ENCODE data around the gene FBXO9. TPM values are rescaled to one million over a fixed set of nuclear protein-coding genes. Genes with fewer than 3 reads are reported as not detected.
"Not testable (repeated sequence)": the region's sequence is repeated elsewhere in the genome, so short reads cannot be mapped to it uniquely, and the experiment has no call there.

FBXO9 gene
- total and polyA plus RNA-seq, 10 of the 15 experiments (the other 5 are each of a cell fraction or from before 2014, with no cell fraction given): 9.9 to 68.9 (median 31.3) TPM

DNA sequence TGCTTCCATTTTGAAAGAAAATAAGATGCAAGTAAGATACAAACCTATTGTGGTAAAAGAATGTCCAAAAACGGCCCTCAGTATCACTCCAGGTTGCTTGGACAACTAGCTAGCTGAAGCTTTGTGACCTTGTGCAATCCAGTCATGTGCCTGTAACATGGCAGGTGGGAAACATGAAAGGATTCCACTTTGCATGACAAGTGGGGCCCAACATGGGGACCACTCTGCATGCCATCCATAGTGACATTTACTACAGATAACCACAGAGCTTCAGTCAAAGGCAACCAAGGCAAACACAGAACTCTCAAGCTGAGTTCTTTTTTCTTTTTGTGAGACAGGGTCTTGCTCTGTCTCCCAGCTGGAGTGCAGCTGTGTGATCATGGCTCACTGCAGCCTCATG is 15.8 kb upstream of the FBXO9 start (continued):
- TF ChIP-seq, protein P1, sequence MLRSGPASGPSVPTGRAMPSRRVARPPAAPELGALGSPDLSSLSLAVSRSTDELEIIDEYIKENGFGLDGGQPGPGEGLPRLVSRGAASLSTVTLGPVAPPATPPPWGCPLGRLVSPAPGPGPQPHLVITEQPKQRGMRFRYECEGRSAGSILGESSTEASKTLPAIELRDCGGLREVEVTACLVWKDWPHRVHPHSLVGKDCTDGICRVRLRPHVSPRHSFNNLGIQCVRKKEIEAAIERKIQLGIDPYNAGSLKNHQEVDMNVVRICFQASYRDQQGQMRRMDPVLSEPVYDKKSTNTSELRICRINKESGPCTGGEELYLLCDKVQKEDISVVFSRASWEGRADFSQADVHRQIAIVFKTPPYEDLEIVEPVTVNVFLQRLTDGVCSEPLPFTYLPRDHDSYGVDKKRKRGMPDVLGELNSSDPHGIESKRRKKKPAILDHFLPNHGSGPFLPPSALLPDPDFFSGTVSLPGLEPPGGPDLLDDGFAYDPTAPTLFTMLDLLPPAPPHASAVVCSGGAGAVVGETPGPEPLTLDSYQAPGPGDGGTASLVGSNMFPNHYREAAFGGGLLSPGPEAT (IDR thresholded peaks at IDR 0.05; ENCODE audit: low read depth): no peak
- TF ChIP-seq NR2C2 (IDR thresholded peaks at IDR 0.05; ENCODE audit: borderline replicate concordance, control insufficient read depth, insufficient read length, low read depth): no peak

DNA sequence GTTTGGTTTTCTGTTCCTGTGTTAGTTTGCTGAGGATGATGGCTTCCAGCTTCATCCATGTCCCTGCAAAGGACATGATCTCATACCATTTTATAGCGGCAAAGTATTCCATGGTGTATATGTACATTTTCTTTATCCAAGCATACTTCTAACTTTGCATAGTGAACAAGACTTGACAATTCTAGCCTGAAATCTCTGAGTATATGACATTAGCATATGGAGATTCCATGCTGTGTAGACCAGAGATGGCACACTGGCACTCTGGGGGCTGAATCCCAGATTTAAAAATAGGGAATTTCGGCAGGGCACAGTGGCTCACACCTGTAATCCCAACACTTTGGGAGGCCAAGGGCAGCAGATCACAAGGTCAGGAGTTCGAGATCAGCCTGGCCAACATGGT is 13.1 kb upstream of the FBXO9 start:
- SMC1A ChIA-PET (ENCODE audit: uncharacterized antibody, unreplicated experiment); BruUV-seq (replicated peaks); FAIRE-seq; POLR2A ChIA-PET; H3K4me3 ChIP-seq; H4K20me1 ChIP-seq (ENCODE audit: control insufficient read depth, insufficient read depth); H3K27ac ChIP-seq (ENCODE audit: control insufficient read depth, insufficient read depth); CTCF ChIA-PET; H3K27me3 ChIP-seq (replicated peaks in 1 of 2; ENCODE audit: control insufficient read depth in 2 of 2, insufficient read depth in 2 of 2, low read length in 1 of 2); H2AFZ ChIP-seq (ENCODE audit: control insufficient read depth, low read depth, low read length); intact Hi-C loops (cut with micrococcal nuclease; ENCODE audit: unreplicated experiment); H3K9ac ChIP-seq (ENCODE audit: control insufficient read depth, insufficient read depth, low read length); ATAC-seq; H3K9me3 ChIP-seq (replicated peaks; ENCODE audit: control insufficient read depth, insufficient read depth, low read length); H3K36me3 ChIP-seq (ENCODE audit: control insufficient read depth in 2 of 2, insufficient read depth in 2 of 2, low read length in 1 of 2); H3K4me1 ChIP-seq (ENCODE audit: control insufficient read depth, insufficient read depth, low read length); in situ Hi-C loops (cut with MboI); H3K4me2 ChIP-seq (ENCODE audit: control insufficient read depth, insufficient read depth); RAD21 ChIA-PET (ENCODE audit: unreplicated experiment); DNase-seq (ENCODE audit: low read depth, low spot score); H3K79me2 ChIP-seq (ENCODE audit: control insufficient read depth, insufficient read depth, low read length): not testable (repeated sequence)
- 87% methylated on average over 3 of the region's 3 CpGs for WGBS (ENCODE audit: insufficient coverage, insufficient replicate concordance, low lambda C conversion rate, missing lambda C conversion rate)

DNA sequence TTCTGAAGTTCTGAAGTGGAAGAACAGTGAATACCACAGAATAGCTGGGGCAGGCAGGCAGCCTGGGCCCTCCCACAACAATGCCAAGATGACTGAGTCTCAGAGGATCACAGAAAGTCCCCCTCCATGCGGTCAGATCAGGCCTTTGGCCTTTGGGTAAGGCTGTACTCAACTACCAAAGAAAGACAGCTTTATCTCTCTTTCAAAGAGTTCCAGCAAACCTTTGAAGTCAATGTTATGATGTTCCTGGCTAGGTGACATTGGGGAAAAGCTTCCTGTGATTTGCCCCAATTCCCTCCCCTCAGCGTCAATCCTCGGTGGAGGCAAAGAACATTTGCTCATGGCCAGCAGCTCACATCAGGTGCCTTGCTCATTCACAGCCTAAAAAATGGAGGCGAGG is 10.7 kb upstream of the FBXO9 start:
- no peaks in the 10 kb centered on the region for H3K27me3 ChIP-seq (replicated peaks in 1 of 2; ENCODE audit: control insufficient read depth in 2 of 2, insufficient read depth in 2 of 2, low read length in 1 of 2)
- 80% methylated on average over 4 of the region's 4 CpGs for WGBS (ENCODE audit: insufficient coverage, insufficient replicate concordance, low lambda C conversion rate, missing lambda C conversion rate)
- H3K36me3 ChIP-seq (ENCODE audit: control insufficient read depth in 2 of 2, insufficient read depth in 2 of 2, low read length in 1 of 2): no peaks in the 10 kb centered on the region
- no peak overlapping the region for H3K4me3 ChIP-seq
- ChIA-PET POLR2A (interaction anchor here (0.8 kb wide), 1 partner anchor 635 kb away, joined by 3 read pairs; the partner anchor contains the start of gene EFHC1), SMC1A (ENCODE audit: uncharacterized antibody, unreplicated experiment) (no interaction called here), CTCF (interaction anchor here (1.3 to 2.2 kb wide), 2 partner anchors 13 to 17 kb away, joined by 3 to 7 read pairs; no protein-coding TSS in a partner anchor), RAD21 (ENCODE audit: unreplicated experiment) (interaction anchor here (0.9 to 1.6 kb wide), 2 partner anchors 14 to 59 kb away, joined by 3 read pairs; partner anchors contain the start of gene GSTA4)
- H3K9ac ChIP-seq (ENCODE audit: control insufficient read depth, insufficient read depth, low read length): no peak overlapping the region
- no peaks in the 10 kb centered on the region for H3K9me3 ChIP-seq (replicated peaks; ENCODE audit: control insufficient read depth, insufficient read depth, low read length)
- ATAC-seq (0 out of 3 replicates have a peak, but pooled peaks have one; percentile 21), FAIRE-seq (no peak), DNase-seq (ENCODE audit: low read depth, low spot score) (no peak)
- H3K4me1 ChIP-seq (ENCODE audit: control insufficient read depth, insufficient read depth, low read length): no peaks in the 10 kb centered on the region
- H3K27ac ChIP-seq (ENCODE audit: control insufficient read depth, insufficient read depth): no peak overlapping the region
- intact Hi-C loops (cut with micrococcal nuclease; ENCODE audit: unreplicated experiment) (no loop called here), in situ Hi-C loops (cut with MboI) (no loop called here)
- no peak overlapping the region for H2AFZ ChIP-seq (ENCODE audit: control insufficient read depth, low read depth, low read length)
- no peaks in the 10 kb centered on the region for H4K20me1 ChIP-seq (ENCODE audit: control insufficient read depth, insufficient read depth)
- H3K4me2 ChIP-seq (ENCODE audit: control insufficient read depth, insufficient read depth): no peak overlapping the region
- no peak for TF ChIP-seq BACH1 (IDR thresholded peaks at IDR 0.05; ENCODE audit: borderline replicate concordance)
- no peak for TF ChIP-seq JUNB (IDR thresholded peaks at IDR 0.05)
- TF ChIP-seq ZNF384 (IDR thresholded peaks at IDR 0.05; ENCODE audit: borderline replicate concordance, low read depth, low read length): no peak
- no peak for TF ChIP-seq POLR2AphosphoS2 (IDR thresholded peaks at IDR 0.05; ENCODE audit: low read depth, low read length)
- no peak for TF ChIP-seq ZNF622 (IDR thresholded peaks at IDR 0.05)
- TF ChIP-seq IKZF1 (conservative IDR thresholded peaks at IDR 0.05): no peak
- TF ChIP-seq, protein P2, sequence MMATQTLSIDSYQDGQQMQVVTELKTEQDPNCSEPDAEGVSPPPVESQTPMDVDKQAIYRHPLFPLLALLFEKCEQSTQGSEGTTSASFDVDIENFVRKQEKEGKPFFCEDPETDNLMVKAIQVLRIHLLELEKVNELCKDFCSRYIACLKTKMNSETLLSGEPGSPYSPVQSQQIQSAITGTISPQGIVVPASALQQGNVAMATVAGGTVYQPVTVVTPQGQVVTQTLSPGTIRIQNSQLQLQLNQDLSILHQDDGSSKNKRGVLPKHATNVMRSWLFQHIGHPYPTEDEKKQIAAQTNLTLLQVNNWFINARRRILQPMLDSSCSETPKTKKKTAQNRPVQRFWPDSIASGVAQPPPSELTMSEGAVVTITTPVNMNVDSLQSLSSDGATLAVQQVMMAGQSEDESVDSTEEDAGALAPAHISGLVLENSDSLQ (IDR thresholded peaks at IDR 0.05): no peak
- BruUV-seq (replicated peaks): no TSS peak
- no peaks in the 10 kb centered on the region; the same call in none of the 2 replicates for H3K79me2 ChIP-seq (ENCODE audit: control insufficient read depth, insufficient read depth, low read length)
